ENCODE results near the gene ADGRL1.

ADGRL1 gene

DNA sequence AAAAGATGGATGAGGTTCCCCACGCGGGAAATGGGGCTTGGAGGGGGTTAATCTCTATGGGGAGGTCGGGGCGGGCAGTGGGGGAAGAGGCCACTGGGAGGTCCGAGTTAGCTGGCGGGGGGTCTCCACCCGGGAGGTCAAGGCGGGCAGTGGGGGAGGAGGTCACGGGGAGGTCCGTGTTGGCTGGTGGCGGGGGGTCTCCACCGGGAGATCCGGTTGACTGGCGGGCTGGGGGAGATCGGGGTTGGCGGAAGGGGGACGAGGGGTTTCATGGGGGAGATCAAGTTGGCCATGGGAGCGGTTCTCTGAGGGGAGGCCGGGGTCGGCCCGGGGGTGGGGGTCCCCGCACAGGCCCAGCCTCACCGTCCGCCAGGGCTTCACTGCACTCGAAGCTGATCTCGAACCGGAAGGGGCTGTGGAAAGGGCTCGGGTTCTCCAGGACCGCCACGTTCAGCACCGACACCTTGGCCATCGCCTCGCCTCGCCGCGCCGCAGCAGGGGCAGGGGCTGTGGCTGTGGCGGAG is 69.9 kb downstream of the ADGRL1 start:
- no peak for DNase-seq

DNA sequence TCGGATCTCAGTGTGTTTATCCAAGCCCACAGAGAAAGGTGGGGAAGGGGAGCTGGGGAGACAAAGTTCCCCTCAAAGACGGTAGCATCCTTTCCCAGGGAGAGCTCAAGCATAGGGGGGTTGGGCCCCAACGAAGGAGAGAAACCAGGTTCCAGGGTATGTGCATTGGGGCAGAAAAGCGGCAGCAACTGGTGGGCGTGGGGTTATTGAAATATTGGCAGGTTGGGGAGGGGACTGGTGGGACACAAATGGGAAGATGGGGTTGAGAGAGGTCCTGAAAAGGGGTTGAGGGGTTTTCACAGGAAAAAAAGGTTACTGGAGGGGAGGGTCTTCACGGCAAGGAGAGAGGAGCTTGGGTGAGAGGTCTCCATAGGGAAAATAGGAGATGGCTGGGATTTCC is 70.6 kb downstream of the ADGRL1 start:
- DNase-seq: no peak

DNA sequence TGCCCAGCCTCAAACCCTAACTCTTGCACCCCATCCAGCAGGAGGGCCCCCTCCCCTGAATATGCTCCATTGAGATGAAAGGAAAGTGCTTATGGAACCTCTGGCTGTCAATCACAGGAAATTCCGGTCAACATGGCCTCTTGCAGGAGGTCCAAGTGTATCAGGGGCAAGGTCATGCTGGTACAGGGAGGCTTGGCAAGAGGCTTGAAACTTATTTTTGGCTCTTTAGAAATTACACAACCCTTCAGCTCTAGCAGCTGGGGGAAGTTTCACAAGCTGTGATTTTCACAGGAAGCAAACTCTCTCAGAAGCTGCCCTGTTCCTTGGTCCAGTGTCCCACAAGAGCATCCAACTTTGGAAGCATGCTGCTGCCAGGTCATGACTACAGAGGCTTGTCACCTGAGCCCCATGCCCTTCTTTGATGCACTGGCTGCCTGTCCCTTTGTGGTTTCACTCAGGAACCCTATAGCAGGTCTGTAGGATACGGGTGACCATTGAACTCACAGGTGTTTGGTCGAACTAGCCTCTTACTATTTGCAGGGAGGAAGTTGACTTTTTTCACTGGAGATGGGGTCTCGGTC is 78.0 kb downstream of the ADGRL1 start:
- no peak for DNase-seq

DNA sequence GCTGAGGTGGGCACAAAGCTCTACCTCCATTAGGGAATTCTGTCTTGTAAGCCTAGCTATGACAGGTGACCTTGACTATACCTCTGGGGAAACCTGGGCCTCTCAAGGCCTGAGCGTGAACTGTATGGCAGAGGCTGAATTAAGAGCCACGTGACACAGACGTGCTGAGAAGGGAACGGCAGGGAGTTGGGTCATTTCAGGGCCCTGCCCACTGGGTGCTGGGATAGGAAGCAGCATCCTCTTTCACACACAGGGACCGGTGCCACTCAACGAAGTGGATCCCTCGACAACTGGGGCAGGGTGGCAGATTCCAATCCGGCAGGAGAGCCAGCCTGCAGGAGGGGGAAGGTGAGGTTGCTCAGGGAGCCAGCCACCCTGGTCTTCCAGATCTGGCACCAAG is 78.8 kb downstream of the ADGRL1 start:
- no peak for DNase-seq

- no peak for DNase-seq
Observed at GRCh38 chr19:14122924-14123323, 83.0 kb downstream of the ADGRL1 start.

DNA sequence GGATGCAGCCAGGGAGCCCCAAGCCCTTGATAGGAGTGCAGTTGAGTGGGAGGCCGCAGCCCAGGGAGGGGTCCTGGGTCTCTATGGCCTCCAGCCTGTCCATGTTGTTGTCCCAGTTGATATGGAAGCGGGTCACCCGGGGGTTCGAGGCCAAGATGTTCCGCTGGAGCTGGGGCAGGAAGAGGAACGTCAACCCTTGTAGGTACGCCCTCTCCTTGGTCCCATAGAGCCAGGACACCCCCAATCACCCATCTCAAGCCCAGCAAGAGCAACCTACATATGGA is 85.5 kb downstream of the ADGRL1 start:
- no peak for DNase-seq

DNA sequence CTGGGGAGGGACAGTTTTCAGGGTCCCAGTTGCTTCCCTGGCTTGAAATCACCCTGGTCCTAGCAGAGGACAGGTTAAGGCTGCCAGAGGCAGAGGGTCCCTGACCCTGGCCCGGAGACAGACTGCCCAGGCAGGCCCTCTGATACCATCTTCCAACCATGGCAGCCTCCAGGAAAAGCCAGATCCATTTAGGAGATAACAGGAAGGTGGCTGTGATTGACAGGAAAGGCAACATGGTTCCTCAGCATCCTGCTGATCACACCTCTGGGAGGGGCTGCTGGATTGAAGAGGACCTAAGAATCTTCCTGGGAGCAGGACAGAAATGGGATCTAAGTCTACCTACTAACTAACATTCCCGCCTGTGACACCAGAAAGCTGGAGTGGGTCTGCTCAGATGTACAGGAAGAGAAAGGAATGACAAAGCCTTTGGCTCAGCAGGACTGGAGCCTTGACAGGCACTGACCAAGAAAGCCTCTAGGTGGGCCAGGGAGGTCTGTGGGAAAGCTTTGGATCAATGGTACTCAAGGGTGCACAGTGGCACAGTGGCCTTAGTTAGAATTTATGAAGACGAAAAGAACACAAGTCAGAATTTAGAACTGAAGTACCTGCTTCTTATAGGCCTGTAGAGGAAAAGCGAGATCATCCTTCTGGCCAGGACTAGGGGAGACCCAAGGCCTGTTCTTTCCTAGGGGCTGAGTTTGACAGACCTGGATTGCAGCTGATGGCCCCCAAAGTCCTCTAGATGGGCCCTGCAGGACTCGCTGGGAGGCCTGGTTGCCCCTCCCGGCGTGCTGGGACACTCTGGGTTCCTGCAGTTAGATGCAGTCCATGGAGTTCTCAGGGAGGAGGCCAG is 86.1 kb downstream of the ADGRL1 start:
- DNase-seq: no peak

- no peak for DNase-seq
Observed at GRCh38 chr19:14119146-14119545, 86.8 kb downstream of the ADGRL1 start.

DNA sequence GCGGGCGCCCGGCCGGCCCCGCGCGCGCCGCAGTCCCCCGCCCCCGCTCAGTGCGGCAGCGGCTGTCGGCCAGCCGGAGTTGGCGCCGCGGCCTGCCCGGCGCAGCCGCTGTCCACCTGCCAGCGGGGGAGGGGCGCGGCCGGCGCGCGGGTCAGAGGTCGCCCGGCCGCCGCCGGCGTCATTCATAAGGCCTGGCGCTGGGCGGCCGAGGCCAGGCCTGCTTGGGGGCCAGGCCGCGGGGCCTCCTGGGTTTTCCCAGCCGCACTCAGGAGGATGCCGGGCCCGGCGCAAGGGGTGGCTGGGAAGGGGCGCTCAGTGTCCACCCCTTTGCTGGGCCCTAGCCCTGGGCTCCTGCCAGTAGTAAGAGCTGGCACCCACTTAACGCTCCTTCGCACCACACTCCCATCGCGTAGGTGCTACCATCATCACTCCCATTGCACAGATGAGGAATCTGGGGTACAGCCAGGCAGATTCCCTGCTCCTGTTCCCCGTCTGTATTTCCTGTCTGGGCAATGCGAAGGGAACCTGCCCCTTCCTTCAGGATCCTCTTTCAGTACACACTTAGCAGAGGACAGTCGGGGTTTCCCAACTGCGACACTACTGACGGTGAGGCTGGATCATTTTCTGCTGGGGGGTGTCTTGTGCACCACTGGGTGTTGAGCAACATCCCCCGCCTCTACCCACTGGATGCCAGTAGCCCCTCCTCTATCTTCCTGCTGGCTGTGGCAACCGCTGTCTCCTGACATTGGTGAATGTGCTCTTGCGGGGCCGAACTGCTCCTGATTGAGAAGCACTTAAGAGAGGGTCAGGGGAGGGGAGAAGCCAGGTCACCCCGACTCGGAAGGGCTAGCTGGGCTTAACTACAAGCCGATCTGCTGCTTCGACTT is 87.6 kb downstream of the ADGRL1 start:
- peak; percentile 72 for DNase-seq

DNA sequence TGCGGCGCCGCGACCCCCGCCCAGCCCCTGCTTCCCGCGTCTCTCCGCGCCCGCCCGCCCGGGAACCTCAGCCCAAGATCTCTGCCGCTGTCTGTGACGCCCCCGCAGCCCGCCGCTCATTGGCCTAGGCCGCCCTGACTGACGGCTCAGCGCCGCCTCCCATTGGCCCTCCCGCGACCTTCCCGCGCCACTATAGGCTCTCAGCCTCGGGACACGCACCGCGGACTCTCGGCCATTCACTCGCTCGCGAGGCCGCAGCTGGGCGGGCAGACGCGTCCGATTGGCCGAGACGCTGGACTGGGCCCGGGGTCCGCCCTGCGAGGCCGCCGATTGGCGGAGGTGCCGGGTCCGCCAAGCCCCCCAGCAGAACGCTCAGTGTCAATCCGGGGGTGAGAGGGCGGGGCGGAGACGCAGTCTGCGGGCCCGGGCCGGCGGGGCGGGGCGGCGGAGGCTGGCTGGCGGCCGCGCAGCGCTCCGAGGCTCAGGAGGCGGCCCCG is 88.3 kb downstream of the ADGRL1 start, which contains the start of gene PRKACA:
Gene PRKACA (minus strand): TSS at position 95 of the 497 bp plus-strand sequence. CDS start 215 bp downstream, outside the sequence.
- DNase-seq: peak; percentile 73

DNA sequence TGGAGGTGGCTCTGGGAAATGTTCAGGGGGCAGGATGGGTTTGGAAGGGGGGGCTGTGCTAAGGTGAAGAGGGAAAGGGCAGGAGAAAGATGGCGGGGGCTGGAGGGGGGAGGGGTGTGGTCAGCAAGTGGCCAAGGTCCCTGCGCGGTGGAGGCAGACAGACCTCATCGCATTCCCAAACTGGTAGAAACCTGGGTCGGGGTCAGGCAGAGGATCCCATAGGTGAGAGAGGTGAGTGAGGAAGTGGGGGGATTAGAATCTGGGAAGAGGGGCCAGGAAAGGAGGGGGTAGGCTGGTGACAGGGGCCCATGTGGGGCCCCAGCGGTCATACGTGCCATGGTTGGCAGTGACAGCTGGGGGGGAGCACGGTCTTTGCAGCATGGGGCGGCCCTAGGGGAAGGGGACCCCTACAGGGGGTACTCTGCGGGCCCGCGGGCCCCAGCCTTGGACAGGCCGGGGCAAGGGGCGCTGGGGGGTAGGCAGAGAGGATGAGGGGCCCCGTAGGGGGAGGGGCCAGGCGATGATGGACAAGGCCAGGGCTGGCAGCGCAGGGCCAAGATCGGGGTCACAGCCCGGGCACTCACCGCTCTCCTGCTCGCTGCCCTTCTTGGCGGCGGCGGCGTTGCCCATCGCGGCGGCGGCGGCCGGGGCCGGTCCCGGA is 88.9 kb downstream of the ADGRL1 start:
- no peak for DNase-seq

DNA sequence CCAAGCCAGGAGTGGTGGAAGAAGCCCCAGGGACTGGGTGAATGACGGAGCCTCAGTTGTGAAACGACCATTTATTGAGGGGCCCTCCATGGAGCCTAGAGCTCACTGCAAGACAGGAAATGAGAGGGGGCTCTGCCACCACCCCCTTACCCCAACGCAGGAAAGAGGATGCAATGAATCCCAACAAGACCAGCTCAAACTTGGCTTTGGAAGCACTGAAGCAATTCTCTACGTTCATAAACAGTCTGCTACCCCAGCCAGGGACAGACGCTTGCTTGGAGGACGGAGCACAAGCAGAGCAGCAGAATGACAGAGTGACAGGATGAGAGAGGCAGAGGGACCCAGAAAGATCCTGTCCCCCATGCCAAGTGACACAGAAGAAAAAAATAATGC is 89.4 kb downstream of the ADGRL1 start:
- DNase-seq: no peak

- DNase-seq: no peak
Observed at GRCh38 chr19:14115756-14116155, 90.2 kb downstream of the ADGRL1 start.

- no peak for DNase-seq
Observed at GRCh38 chr19:14114854-14115253, 91.1 kb downstream of the ADGRL1 start.

GRCh38 chr19:14114439-14114838 is 91.5 kb downstream of the ADGRL1 start:
- no peak for DNase-seq

- no peak for DNase-seq
Observed at GRCh38 chr19:14113762-14114414, 92.1 kb downstream of the ADGRL1 start.

DNA sequence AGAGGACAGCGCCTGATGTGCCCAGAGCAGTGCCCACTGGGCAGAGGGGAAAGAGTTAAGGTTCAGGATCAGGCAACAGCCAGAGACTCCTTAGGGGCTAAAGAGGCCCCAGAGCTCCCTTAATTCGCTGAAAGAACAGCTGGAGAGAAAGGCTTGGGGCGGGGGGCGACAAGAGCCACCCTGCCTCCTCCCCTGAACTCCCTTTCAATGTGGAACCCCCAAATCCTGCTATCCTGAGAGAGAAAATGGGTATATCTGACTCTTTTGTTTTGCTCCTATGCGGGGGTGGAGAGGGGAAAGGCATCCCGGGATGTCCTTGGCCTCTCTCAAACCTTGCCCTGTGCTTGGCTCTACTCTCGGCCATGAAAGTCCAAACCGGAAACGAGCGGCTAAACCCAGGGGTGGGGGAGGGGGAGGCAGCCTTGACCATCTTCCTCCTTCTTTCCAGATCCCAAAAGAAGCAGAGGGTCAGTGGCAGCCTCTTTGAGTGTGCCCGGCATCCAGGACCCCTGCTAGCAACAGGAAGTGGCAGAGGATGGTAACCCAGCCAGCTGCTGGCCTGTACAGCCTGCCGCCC is 93.1 kb downstream of the ADGRL1 start:
- no peak for DNase-seq

DNA sequence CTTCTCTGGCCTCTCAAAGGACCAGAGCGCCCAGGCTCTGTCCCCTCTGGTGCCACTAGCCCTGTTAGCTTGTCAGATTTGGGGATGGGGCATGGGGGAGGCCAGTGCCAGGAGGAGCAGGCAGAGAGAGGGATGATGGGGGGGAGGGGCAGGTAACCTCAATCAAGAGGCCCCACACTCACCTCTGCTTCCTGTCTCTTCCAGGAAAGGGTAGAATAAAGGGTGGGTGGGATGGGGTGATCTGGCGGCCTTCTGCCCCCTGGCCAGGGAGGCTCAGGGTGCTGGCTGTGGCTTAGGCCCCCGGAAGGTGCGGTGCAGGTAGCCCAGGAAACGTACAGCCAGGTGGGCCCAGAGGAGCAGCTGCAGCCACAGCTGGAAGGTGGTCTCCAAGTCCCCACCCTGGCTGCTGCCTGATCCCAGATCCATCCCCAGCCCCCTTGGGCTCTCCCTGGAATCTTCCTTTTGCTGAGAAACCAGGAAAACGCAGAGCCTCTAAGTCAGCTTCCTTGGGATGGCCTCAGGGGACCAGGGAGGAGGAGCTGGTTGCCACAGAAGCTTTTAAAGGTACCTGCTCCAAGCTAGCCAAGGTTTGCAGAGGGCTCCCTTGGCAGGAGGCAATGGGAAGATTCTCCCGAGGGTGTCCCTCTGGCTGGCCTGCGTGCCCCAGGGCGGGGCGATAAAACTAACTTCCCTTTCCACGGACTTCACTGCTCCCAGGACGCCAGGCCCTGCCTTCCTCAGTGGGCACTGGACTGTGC is 93.7 kb downstream of the ADGRL1 start:
- DNase-seq: no peak

- DNase-seq: no peak
Observed at GRCh38 chr19:14111486-14111885, 94.5 kb downstream of the ADGRL1 start.

GRCh38 chr19:14110650-14111049 is 95.3 kb downstream of the ADGRL1 start:
- no peak for DNase-seq
